Mononuclear cell (primary cell): Measurements from ENCODE around the gene XPR1. TPM values are rescaled to one million over a fixed set of nuclear protein-coding genes. Genes with fewer than 3 reads are reported as not detected.
"Not testable (repeated sequence)": the region's sequence is repeated elsewhere in the genome, so short reads cannot be mapped to it uniquely, and the experiment has no call there.

ENCODE experiments used
- H3K27me3 ChIP-seq: 2 replicates; pipeline ENCODE4 v1.6.0; 2011; ENCODE audit warnings: low read length, control low read depth; ENCODE audit not compliant: insufficient read depth
- H3K4me1 ChIP-seq: 2 replicates; pipeline ENCODE4 v1.5.1; 2011; ENCODE audit warnings: mild to moderate bottlenecking, low read length, control low read depth; ENCODE audit not compliant: insufficient read depth
- H3K4me3 ChIP-seq: 2 replicates; pipeline ENCODE4 v1.5.1; 2011; ENCODE audit warnings: mild to moderate bottlenecking, low read length, moderate library complexity
- H3K9me3 ChIP-seq: 2 replicates; pipeline ENCODE4 v1.5.1; 2011; ENCODE audit warnings: low read depth, mild to moderate bottlenecking, control low read depth, low read length
- total RNA-seq: library from RNA; depleted of rRNA; stranded (reverse); fragments of >200 nt; gene quantifications from one replicate; pipeline ENCODE4 v1.2.3, GENCODE V29; 2012

XPR1 gene
- total RNA-seq, 1 donor: 19.4 TPM

DNA sequence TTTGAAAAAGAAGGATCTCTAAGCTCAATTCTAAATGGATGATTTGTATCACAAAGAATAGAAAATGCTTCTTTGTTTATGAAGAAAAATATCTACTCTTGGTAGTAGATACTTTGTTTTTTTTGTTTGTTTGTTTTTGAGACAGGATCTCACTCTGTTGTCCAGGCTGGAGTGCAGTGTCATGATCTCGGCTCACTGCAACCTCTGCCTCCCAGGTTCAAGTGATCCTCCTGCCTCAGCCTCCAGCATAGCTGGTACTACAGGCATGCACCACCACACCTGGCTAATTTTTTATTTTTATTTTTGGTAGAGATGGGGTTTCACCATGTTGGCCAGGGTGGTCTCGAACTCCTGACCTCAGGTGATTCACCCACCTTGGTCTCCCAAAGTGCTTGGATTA, 159.3 kb downstream of the XPR1 start:
- H3K9me3 ChIP-seq, H3K4me1 ChIP-seq, H3K4me3 ChIP-seq, H3K27me3 ChIP-seq: not testable (repeated sequence)

DNA sequence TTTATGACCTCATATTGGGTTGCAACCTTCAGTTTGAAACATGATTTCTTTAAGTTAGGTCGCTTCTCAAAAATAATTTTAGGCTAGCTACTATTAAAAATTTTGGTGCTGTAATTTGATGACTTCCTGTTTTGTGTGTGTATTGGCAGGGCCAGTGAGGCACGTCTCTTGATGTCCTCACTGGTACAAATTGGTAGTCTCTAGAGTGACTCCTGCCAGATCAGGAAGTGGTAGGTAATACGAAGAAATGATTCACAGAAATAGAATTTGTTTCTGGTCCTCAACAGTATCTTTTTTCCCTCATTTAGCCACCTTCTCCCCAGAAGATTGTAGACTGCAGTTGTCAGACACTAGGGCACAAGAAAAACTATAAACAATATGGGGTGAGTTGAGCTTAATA, 160.0 kb downstream of the XPR1 start:
- no peaks in the 10 kb centered on the region for H3K9me3 ChIP-seq
- H3K4me1 ChIP-seq: peaks cover 3% of the 10 kb centered on the region
- H3K4me3 ChIP-seq: no peak overlapping the region
- no peaks in the 10 kb centered on the region for H3K27me3 ChIP-seq

DNA sequence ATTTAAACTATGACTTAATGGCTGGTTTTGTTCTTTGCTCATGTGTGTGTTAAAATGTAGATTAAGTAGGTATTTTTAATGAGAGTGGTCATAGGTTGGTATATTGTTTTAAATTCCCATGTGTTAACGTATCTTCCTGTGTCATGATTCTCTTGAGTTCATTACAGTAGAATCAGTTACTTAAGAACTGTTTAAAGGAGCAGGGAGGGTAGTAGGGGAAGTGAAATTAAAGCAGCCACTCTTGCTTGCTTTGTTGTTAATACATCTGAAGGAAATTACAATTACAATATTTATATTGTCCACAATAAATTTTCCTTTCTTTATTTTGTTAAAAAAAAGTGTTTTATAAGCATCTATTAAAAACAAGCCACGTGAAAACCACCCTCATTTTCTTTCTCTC, 161.6 kb downstream of the XPR1 start:
- no peaks in the 10 kb centered on the region for H3K9me3 ChIP-seq
- no peak overlapping the region for H3K4me3 ChIP-seq
- peaks cover 3% of the 10 kb centered on the region for H3K4me1 ChIP-seq
- no peaks in the 10 kb centered on the region for H3K27me3 ChIP-seq

DNA sequence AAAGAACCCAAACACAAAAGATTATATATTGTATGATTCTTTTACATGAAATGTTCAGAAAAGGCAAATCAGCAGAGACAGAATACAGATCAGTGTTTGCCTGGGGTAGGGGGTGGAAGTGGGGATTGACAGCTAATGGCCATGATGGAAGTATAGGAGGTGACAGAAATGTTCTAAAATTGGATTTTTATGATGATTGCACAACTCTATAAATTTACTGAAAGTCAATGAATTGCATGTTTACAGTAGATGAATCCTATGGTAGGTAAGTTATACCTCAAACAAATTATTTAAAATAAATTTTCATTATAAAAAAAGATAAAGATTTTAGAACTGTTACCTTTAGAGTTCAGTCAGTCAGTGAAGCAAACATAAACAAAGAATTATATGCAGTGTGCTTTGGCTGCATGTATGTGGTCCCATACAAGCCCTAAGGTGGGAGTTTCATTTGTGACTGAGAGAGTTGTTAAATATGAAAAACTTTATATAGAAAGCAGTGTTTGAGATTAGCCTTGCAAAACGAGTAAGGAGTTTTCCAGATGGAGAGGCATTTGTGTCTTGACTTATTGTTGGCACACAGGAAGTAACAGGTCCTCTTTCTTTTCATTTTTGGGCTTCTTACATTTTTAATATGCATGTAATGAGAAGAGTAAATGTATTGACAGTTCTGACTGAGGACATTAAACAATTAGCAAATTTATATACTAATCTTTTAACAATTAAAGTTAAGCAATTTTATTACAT, 165.2 kb downstream of the XPR1 start:
- H3K9me3 ChIP-seq: no peaks in the 10 kb centered on the region
- H3K27me3 ChIP-seq: no peaks in the 10 kb centered on the region
- no peak overlapping the region for H3K4me3 ChIP-seq
- H3K4me1 ChIP-seq: no peaks in the 10 kb centered on the region

DNA sequence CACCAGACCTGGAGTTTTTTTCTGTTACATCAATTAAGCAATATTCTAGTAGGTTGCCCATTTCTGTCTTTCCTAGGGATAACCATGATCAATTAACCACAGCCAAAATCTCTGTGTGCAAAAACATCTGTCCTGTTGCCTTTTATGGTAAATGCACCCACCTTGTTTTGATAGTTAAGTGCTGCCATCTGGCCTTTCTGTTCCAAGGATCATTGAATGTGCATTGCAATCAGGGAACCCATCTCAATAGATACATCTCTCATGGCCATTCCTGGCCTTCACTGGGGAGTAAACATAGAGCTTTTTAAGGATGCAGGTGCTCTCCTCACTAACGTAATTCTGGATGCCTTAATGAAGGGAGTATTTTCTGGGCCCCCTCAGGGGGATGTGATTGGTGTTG, 169.1 kb downstream of the XPR1 start:
- H3K9me3 ChIP-seq: no peaks in the 10 kb centered on the region
- no peaks in the 10 kb centered on the region for H3K27me3 ChIP-seq
- H3K4me1 ChIP-seq: no peaks in the 10 kb centered on the region
- H3K4me3 ChIP-seq: no peak overlapping the region

DNA sequence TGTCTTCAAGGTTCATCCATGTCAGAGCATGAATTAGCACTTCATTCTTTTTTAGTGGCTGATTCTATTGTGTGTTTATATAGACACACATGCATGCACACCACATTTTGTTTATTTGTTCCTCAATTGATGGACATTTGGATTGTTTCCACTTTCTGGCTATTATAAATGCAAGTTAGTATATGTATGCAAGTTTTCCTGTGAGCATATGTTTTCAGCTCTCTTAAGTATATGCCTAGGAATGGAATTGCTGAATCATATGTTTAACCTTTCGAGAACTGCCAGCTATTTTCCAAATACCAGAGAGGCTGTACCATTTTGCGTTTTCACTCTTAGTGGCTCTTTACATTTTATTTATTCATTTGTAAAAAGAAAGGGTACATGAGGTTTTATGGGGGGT, 171.0 kb downstream of the XPR1 start:
- H3K4me1 ChIP-seq: no peaks in the 10 kb centered on the region

DNA sequence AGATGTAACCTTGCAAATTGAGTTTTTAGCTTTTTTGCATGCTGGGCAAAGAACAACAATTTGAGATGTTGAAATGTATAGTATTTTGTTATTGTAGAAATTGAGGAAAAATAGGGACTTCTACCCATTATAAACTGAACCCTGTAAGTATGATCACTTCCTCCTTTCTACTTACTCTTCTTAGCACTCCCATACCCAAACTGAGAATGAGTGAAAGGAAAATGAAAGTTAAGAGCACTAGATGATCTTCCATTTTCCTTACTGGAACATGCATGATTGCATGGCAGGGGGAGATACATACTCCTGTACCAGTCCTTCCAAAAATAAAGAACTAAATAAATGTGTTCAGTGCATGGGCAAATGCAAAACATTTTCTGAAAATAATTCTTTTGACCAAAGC, 173.5 kb downstream of the XPR1 start:
- no peaks in the 10 kb centered on the region for H3K4me1 ChIP-seq
- no peak overlapping the region for H3K4me3 ChIP-seq
- H3K9me3 ChIP-seq: no peaks in the 10 kb centered on the region
- no peaks in the 10 kb centered on the region for H3K27me3 ChIP-seq

More for the DNA sequence above, 171.0 kb downstream of the XPR1 start:
- no peaks in the 10 kb centered on the region for H3K27me3 ChIP-seq
- H3K4me3 ChIP-seq: no peak overlapping the region
- no peaks in the 10 kb centered on the region for H3K9me3 ChIP-seq

DNA sequence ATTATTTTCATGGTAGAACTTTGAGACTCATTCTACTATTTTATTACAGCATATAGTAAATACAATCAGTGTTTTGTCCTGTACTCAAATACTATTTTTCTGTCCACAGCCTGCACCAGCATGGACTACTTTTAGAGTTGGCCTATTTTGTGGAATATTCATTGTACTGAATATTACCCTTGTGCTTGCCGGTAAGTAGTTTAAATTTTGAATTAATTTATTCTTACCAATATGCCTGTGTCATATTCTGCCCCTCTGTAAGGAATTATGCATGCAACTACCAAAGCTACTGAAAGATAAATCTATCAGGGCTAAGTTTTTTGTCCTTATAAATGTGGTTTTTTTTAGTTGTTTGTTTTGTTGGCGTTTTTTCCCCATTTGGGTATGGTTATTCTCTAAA, 179.5 kb downstream of the XPR1 start:
- H3K4me3 ChIP-seq: no peak overlapping the region
- H3K27me3 ChIP-seq: no peaks in the 10 kb centered on the region
- H3K4me1 ChIP-seq: no peaks in the 10 kb centered on the region
- no peaks in the 10 kb centered on the region for H3K9me3 ChIP-seq

DNA sequence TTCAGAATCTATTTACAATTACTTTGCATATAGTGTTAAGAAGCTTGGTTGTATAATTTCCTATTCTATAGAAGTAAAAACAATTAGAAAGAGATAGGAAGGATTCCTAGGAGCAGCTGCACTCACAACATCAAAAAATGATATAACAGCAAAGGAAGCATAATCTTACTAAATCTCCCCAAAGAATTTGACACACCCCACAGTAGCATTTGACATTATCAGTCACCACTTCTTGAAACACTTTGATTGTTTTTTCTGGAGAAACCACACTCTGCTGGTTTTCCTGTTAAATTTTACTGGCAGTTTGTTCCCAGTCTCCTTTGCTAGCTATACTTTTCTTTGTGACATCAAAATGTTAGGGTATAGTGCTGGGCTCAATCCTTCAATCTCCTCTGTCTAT, 180.1 kb downstream of the XPR1 start:
- Histone ChIP-seq H3K27me3 (no peaks in the 10 kb centered on the region), H3K4me3 (no peak overlapping the region), H3K9me3 (no peaks in the 10 kb centered on the region), H3K4me1 (no peaks in the 10 kb centered on the region)

DNA sequence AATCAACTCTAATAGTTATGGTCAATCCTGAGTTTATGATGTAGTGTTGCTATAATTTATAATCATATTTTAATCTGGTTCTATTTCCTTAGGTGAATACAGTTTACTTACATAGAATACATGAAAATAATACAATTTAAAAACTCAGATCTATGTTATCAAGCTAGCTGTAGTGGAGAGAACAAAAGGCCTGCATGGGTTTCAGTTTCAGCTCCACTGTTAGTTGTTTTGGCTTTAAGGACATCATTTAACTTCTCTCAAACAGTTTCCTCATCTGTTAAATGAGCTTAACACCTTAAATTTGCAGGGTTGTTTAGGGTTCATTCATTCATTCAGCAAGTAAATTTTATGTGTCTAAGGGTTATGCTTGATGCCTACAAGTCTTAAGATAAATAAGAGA, 182.4 kb downstream of the XPR1 start:
- H3K27me3 ChIP-seq: no peaks in the 10 kb centered on the region
- H3K9me3 ChIP-seq: no peaks in the 10 kb centered on the region
- H3K4me3 ChIP-seq: no peak overlapping the region
- no peaks in the 10 kb centered on the region for H3K4me1 ChIP-seq

DNA sequence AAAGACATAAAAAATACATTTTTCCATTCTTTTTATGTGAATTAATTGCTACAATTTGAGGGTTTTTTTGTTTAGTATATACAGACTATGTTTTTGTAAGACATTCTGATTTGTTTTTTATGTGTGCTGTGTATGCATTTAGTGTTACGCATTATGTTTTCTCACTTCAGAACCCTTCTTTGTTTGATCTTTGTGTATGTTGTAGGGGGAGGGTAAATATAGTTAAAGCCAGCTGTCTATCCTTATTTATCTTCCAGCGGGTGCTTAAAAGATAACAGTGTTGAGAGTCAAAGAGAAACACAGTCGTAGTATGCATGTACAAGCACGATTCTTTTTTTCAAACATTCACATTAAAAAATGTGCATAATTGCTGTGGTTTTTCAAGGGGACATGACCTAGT, 183.4 kb downstream of the XPR1 start:
- H3K4me1 ChIP-seq: no peaks in the 10 kb centered on the region
- no peaks in the 10 kb centered on the region for H3K9me3 ChIP-seq
- no peak overlapping the region for H3K4me3 ChIP-seq
- H3K27me3 ChIP-seq: no peaks in the 10 kb centered on the region

DNA sequence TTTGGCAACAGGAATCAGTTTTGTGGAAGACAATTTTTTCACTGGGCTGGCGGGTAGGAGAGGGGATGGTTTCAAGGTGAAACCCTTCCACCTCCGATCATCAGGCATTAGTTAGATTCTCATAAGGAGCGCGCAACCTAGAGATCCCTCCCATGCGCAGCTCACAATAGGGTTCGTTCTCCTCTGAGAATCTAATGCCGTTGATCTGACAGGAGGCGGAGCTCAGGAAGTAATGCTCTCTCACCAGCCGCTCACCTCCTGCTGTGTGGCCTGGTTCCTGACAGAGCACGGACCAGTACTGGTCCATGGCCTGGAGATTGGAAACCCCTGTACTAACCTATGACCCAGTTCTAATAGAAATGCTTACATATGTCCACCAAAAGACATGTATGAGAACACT, 184.3 kb downstream of the XPR1 start:
- H3K4me3 ChIP-seq: no peak overlapping the region

DNA sequence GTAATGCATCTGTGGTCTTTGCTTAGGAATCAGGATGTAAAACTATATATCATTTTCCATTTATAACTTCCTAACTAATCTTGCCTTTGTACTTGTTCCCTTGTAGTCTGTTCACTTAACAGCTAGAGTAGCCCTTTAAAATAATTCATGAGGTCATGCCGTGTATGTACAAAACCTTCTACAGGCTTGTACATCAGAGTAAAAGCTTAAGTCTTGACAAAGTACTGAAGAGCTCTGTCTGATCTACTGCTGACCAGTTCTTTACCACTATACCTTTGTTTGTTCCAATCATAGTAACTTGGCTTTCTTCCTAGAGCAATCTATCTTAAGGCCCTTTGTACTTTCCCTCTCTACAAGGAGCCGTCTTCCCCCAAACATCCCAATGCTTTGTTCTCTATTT, 190.1 kb downstream of the XPR1 start:
- Histone ChIP-seq H3K27me3 (no peaks in the 10 kb centered on the region), H3K4me3 (no peak overlapping the region), H3K9me3 (no peaks in the 10 kb centered on the region), H3K4me1 (no peaks in the 10 kb centered on the region)

More for the DNA sequence above, 184.3 kb downstream of the XPR1 start:
- Histone ChIP-seq H3K9me3 (no peaks in the 10 kb centered on the region), H3K27me3 (no peaks in the 10 kb centered on the region), H3K4me1 (no peaks in the 10 kb centered on the region)

DNA sequence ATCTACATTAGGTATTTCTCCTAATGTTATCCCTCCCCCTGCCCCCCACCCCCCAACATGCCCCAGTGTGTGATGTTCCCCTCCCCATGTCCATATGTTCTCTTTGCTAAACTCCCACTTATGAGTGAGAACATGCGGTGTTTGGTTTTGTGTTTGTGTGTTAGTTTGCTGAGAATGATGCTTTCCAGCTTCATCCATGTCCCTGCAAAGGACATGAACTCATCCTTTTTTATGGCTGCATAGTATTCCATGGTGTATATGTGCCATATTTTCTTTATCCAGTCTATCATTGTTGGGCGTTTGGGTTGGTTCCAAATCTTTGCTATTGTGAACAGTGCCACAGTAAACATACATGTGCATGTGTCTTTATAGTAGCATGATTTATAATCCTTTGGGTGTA, 199.7 kb downstream of the XPR1 start:
- not testable (repeated sequence) for H3K9me3 ChIP-seq, H3K4me1 ChIP-seq, H3K4me3 ChIP-seq, H3K27me3 ChIP-seq

DNA sequence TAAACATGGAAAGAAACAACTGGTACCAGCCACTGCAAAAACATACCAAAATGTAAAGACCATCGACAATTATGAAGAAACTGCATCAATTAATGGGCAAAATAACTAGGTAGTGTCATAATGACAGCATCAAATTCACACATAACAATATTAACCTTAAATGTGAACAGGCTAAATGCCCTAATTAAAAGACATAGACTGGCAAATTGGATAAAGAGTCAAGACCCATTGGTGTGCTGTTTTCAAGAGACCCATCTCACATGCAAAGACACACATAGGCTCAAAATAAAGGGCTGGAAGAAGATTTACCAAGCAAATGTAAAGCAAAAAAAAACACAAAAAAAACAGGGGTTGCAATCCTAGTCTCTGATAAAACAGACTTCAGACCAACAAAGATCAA, 201.4 kb downstream of the XPR1 start:
- not testable (repeated sequence) for H3K9me3 ChIP-seq, H3K4me1 ChIP-seq, H3K27me3 ChIP-seq, H3K4me3 ChIP-seq

DNA sequence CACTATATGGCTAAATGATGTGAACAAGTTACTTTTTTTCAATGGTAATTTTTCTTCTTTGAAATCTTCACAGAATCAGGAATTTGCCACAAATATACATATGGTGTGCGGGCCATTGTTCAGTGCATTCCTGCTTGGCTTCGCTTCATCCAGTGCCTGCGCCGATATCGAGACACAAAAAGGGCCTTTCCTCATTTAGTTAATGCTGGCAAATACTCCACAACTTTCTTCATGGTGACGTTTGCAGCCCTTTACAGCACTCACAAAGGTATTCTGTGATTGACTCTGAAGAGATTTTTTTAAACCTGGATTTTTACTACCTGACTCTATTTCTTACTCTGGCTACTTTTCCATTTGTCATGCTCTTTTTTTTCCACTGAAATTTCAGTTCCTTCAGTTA, 204.6 kb downstream of the XPR1 start:
- H3K27me3 ChIP-seq: no peaks in the 10 kb centered on the region
- H3K9me3 ChIP-seq: peaks cover 5% of the 10 kb centered on the region
- H3K4me1 ChIP-seq: no peaks in the 10 kb centered on the region
- H3K4me3 ChIP-seq: no peak overlapping the region
